Measurements from ENCODE around the gene MAML2.

The MAML2 gene

DNA sequence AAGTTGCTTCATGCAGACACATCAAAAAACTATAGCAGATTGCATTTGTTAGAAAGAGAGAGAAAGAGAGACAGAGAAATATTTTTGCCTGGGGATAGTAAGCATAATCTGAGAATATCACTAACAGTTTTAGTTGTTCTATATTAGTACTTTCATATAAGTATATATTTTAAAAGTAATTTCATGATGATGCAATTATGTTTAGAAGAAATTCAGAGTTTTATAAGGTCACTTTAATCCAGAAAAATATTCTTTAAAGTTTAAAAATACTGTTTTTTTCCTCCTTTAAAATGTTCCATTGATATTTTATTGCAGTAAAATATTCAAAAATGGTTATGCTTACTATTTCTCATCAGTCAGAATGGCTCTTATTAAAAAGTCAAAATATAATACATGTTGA lies 332.3 kb downstream of the MAML2 start:
- no peak for DNase-seq (ENCODE audit: low read depth in 2 of 2)

DNA sequence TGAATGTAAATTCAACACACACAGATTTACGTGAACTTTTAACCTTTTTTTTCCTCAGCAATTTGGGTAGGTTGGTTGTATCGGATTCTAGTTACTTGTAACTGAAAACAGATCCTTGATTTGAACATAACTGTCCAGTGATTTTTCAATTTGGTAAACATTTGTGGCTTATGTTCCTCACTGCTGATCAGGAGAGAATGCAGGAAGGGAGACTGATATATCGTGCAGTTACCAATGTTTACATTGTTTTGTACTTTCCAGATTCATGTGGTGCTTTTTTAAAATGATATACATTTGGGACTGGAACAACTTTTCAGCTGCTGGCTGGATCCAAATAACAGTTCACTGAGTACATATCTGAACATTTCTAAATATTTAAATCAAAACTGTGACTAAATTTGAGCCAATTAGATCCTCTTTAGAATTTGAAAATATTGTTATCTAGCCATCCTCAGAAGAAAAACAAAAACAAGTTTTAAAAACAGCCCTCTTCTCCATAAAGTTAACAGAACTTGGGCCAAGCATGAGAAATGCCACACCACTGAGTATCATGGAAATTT lies 334.8 kb downstream of the MAML2 start:
- no peak for DNase-seq (ENCODE audit: low read depth in 2 of 2)

GRCh38 chr11:96006037-96006436 lies 337.0 kb downstream of the MAML2 start:
- no peak for DNase-seq (ENCODE audit: low read depth in 2 of 2)

DNA sequence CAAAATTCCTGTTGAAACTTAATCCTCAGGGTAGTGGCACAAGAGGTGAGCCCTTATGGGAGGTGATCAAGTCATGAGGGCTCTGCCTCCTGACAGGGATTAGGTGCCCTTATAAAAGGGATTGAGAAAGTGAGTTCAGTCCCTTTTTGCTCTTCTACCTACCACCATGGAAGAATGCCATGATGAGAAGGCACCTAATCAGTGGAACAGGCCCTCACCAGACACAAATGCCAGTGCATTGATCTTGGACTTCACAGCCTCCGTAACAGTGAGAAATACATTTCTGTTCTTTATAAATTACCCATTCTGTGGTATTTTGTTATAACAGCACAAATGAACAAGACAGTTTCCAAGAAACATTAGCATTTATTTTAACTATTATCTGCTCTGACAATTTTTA lies 338.1 kb downstream of the MAML2 start:
- DNase-seq (ENCODE audit: low read depth in 2 of 2) = no peak

DNA sequence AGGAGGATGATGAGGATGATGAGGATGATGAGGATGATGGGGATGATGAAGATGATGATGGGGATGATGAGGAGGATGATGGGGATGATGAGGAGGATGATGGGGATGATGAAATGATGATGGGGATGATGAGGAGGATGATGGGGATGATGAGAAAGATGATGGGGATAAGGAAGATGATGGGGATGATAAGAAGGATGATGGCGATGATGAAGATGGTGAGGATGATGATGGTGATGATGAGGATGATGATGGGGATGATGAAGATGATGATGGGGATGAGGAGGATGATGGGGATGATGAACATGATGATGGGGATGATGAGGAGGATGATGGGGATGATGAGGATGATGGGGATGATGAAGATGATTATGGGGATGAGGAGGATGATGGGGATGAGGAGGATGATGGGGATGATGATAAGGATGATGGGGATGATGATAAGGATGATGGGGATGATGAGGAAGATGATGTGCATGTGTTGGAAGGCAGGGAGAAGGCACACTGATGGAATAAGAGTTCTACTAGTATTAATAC lies 340.2 kb downstream of the MAML2 start:
- no peak for DNase-seq (ENCODE audit: low read depth in 2 of 2)

GRCh38 chr11:96002339-96002738 lies 340.7 kb downstream of the MAML2 start:
- no peak for DNase-seq (ENCODE audit: low read depth in 2 of 2)

DNA sequence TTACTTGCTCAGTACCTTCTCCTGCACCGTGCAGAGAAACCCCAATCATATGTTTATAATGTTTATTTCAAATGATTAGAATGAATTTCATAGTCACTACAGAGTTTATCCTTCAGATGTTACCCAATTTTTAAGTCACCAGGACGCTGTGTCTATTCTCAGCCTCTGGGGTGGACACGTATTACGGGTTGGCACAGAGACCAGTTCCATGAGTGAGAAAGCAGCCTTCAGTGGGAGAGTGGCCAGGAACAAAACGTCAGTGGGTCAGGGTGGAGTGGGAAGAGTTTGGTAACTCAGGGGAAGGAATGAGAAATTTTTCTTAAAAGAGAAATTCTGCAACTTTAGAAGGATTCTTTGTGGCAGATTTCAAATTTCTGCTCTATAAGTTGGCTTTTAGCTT lies 342.0 kb downstream of the MAML2 start:
- no peak for DNase-seq (ENCODE audit: low read depth in 2 of 2)

DNA sequence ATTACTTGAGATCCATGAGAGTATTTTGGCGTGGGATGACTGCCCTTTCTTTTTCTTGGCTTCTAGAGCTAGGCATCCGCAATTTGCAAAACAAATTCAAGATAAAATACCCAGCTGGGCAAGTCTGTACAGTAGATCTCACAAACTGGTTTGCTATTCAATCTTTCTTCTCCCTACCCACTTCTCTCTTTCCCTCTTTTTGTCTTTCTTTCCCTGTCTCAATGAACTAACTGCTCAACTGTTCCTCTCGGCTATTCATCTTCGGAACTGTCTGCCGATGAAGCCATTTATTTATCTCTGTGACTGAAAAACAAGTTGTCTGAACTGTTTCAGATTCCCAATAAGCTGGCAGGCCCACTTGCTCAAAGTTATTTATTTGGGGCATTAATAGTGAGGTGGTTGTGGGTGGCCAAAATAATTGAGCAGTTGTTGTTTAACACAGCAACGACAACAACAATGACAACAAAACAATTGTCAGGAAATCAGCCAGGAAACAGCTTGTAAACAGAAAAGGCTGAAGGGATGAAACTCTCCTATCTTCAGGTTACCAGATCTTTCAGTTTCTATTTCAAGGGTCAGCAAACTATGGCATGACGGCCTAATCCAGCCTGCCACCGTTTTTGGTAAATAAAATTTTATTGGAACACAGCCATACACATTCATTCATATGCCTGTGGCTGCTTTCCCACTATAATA lies 343.1 kb downstream of the MAML2 start:
- DNase-seq (ENCODE audit: low read depth in 2 of 2) = no peak

DNA sequence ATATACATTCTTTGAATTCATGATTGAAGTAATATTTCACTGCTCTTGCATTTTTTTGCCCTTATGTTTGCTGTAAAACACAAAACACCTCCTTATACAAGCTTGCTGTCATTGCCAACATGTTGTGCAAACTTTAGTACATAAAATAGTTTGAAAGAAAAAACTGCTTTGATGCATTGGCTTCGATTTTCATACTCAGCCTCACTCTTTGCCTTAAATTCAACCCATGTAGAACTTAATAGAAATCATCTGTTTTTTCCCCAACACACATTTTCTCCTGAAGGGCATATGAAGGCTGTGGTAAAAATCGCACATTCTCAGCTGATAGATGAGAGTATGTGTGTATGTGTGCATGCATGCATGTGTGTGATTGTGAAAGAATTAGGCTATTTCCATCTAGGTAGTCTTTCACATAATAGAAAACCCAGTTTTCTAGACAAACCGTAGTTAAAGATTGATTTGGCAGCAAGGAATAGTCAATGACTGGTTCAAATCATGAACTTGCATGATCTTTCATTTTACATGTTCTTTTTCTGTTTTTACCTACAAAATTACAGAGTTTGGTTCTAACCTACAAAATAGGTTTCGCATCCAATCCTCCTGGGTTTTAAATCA lies 346.3 kb downstream of the MAML2 start:
- no peak for DNase-seq (ENCODE audit: low read depth in 2 of 2)

- DNase-seq (ENCODE audit: low read depth in 2 of 2) = no peak
Measured at GRCh38 chr11:95994329-95994728, 348.7 kb downstream of the MAML2 start.

DNA sequence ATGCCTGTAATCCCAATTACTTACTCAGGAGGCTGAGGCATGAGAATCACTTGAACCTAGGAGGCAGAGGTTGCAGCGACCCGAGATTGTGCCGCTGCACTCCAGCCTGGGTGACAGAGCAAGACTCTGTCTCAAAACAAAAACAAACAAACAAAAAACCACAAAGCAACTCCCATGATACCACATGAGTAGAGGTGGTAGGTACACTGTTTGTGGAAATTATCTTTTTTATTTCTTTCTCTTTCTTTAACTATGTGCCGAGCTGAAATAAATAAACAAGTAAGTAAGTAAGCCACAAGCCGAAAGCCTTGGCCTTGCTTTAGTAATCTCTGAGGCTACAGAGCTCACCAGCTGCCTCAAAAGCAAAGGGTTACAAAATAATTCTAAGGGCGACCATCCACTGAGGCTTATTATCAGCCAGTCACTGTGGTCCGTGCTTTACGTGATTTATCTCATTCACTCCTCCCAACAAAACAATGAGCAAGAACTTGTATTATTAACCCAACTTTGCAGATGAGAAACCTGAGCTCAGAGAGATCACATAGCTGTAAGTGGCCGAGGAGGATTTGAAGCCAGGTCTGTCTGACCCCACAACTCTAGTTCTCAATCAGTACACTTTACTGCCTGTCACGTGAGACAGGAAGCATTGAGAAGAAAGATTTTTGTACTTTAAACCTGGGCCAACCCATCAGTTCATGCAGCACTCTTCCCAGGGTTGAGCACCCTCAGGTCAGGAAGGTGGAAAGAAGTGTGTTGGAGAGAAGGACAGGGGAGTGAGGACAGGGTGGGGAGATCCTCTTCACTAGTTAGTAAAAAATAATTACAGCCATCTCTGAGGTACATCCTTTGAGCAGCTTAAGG lies 349.3 kb downstream of the MAML2 start:
- DNase-seq (ENCODE audit: low read depth in 2 of 2) = no peak

- no peak for DNase-seq (ENCODE audit: low read depth in 2 of 2)
Measured at GRCh38 chr11:95991545-95991944, 351.4 kb downstream of the MAML2 start.

DNA sequence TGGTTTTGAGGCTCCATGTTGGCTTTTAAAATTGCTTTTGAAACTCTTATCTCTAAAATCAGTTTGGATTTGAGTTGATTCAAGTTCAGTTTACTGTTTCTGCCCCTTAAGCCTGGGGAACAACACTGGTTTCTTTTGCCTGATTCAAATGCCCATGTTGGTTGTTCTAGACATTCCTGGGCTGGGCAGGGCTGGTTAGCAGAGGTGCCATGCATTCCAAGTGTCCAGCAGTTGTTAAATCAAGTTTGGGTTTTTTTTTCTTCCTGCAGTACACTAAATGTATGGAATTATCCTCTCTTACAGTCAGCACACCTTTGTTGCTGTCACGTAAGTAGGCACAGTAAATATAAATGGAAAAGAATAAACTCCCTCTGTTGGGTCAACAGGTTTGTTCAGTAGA lies 351.9 kb downstream of the MAML2 start:
- no peak for DNase-seq (ENCODE audit: low read depth in 2 of 2)

- DNase-seq (ENCODE audit: low read depth in 2 of 2) = no peak
Measured at GRCh38 chr11:95989780-95990179, 353.2 kb downstream of the MAML2 start.

DNA sequence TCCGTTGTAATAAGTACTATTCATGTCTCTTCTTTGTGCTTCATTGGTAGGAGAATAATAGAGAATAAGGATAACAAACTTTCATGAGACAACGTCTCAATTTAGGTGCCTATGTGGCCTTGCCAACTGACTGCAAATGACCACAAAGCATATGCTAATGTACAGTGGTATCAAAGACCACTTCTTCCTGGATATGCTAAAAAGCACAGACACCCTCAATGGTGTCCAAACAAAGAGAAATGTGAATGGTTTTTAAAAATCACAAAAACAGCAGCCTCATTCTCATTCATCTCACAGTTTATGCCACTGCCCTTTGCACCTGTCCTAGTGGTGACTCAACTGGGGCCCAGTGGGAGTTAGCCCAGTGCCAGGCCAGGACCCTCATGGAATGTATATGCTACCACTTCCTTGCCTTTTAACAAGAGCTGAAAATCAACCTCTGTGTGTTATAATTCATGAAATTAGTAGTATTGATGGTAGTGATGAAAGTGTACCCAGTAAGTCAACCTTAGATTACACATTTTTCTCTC lies 353.9 kb downstream of the MAML2 start:
- no peak for DNase-seq (ENCODE audit: low read depth in 2 of 2)

GRCh38 chr11:95985174-95985808 lies 357.7 kb downstream of the MAML2 start:
- no peak for DNase-seq (ENCODE audit: low read depth in 2 of 2)

GRCh38 chr11:95984072-95984471 lies 358.9 kb downstream of the MAML2 start:
- DNase-seq (ENCODE audit: low read depth in 2 of 2) = no peak

DNA sequence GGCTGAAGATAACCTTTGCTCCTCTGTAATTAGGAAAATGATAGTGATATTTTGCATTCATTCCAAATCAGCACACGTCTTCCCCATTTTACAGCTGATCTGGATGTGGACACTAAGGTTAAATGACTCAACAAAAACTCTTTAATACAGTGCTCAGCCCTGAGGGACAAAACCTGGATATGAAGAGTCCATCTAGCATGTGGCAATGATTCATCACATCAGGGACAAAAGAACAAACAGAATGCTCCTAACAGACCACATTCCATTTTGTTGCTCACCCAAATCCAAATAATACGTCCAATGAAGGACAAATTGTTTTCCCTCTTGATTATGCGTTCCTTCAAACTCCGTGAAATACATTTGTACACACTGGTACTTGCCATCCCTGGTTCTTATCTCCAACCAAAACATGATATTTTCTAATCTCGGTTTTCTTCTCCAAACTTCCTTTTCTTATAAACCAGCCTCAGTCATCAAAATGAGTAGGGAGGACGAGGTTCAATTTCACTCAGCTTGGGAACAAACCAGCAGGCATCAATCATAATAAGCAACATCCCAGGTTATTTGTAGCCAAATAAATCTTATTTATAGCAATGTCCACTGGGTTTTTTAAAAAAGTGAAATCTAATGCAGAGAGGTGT lies 365.3 kb downstream of the MAML2 start:
- no peak for DNase-seq (ENCODE audit: low read depth in 2 of 2)

DNA sequence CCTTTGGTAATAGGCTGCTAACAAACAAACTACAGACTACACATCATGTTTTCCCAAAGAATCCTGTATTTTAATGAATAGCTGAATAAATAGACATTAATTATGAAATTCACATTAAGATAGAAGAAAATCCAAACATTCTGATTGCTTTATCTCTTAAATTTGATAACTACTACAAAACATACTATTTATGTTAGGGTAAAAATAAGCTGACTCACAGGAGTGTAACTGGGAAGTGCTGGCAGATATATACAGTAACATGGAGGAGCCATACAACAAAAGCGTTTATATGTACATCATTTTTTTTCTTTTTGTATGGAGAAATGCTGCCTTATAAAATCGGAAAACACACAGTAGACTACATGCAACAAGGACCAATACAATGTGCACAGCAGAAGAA lies 366.4 kb downstream of the MAML2 start:
- DNase-seq (ENCODE audit: low read depth in 2 of 2) = no peak

- DNase-seq (ENCODE audit: low read depth in 2 of 2) = no peak
Measured at GRCh38 chr11:95975343-95975742, 367.7 kb downstream of the MAML2 start.

DNA sequence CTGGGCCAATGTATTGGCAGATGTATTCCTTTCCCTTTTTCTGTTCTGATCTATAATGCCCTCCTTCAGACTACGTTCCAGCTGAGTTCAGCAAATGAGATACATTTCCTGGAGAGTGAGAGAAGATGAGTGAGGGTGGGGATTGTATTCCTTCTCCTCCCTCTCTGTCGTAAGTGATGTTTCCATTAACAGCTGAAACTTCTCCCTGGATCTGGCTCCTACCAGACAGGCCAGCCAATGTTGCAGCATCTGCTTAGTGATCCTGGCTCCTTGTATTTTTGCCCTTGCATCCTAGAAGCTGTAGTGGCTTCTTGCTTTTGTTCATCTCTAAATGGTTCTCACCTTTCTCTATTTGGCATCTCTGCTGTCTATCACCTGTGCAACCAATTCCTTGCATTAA lies 370.9 kb downstream of the MAML2 start:
- no peak for DNase-seq (ENCODE audit: low read depth in 2 of 2)
